Mucosa of rectum (tissue), 2 donors: ENCODE measurements around the gene CSF3.

Experiments used
- H3K27ac ChIP-seq, 2 donors: one replicate each; pipeline ENCODE4 v1.7.0; 2013; ENCODE audit warnings: inconsistent platforms in 2 of 2, low read depth in 2 of 2, low read length in 2 of 2
- H3K27me3 ChIP-seq, 2 donors: one replicate each; pipeline ENCODE4 v1.7.0; 2013; ENCODE audit warnings: low read length in 2 of 2; ENCODE audit not compliant: control insufficient read depth in 2 of 2, insufficient read depth in 2 of 2
- H3K36me3 ChIP-seq, 2 donors: one replicate each; pipeline ENCODE4 v1.7.0; 2013; ENCODE audit warnings: low read length in 2 of 2; ENCODE audit not compliant: control insufficient read depth in 2 of 2, insufficient read depth in 2 of 2
- H3K4me1 ChIP-seq, 2 donors: one replicate each; pipeline ENCODE4 v1.7.0; 2013; ENCODE audit warnings: low read length in 2 of 2, mild to moderate bottlenecking in 1 of 2; ENCODE audit not compliant: control insufficient read depth in 2 of 2, insufficient read depth in 2 of 2
- H3K4me3 ChIP-seq, 2 donors: one replicate each; pipeline ENCODE4 v1.7.0; 2013; ENCODE audit warnings: low read length in 2 of 2
- H3K9ac ChIP-seq, 2 donors: one replicate each; pipeline ENCODE4 v1.7.0; 2013; ENCODE audit warnings: low read length in 2 of 2, low read depth in 1 of 2, mild to moderate bottlenecking in 1 of 2
- H3K9me3 ChIP-seq, 2 donors: one replicate each; pipeline ENCODE4 v1.7.0; 2013; ENCODE audit warnings: low read length in 2 of 2; ENCODE audit not compliant: control insufficient read depth in 2 of 2
- donor health status: healthy.
- donor health status: Normal muscosa, but diverticular disease.

Gene CSF3

GRCh38 chr17:40015005-40015997 lies at the start of gene CSF3:
TSS of gene CSF3 (plus strand) at chr17:40015440. CDS start at chr17:40015475, 35 bp downstream.
- peak within 1 kb of the TSS; percentile 23 to 63 for H3K27ac ChIP-seq
- peak within 1 kb of the TSS; percentile 24 to 63 for H3K9ac ChIP-seq
- H3K9me3 ChIP-seq: no peaks in the 10 kb centered on the region
- H3K36me3 ChIP-seq: peaks cover 9 to 14% of the 10 kb centered on the region in 2 donors
- peaks cover 17 to 22% of the 10 kb centered on the region in 2 donors for H3K4me1 ChIP-seq
- H3K4me3 ChIP-seq: no peak within 1 kb of the TSS
- no peaks in the 10 kb centered on the region for H3K27me3 ChIP-seq

- peaks cover 0 to 4% of the 10 kb centered on the region in 2 donors for H3K27me3 ChIP-seq
- no peak overlapping the region for H3K4me3 ChIP-seq
- H3K27ac ChIP-seq: peak overlapping the region in 1 of 2 donors; percentile 40
- no peaks in the 10 kb centered on the region for H3K36me3 ChIP-seq
- no peaks in the 10 kb centered on the region for H3K9me3 ChIP-seq
- no peak overlapping the region for H3K9ac ChIP-seq
- H3K4me1 ChIP-seq: peaks cover 8 to 21% of the 10 kb centered on the region in 2 donors
Measured at GRCh38 chr17:39966771-39967170, 48.5 kb upstream of the CSF3 start.

- H3K4me1 ChIP-seq: peaks cover 8 to 21% of the 10 kb centered on the region in 2 donors
- peaks cover 0 to 4% of the 10 kb centered on the region in 2 donors for H3K27me3 ChIP-seq
Measured at GRCh38 chr17:39968761-39969160, 46.5 kb upstream of the CSF3 start.

GRCh38 chr17:39969375-39969774 lies 45.9 kb upstream of the CSF3 start:
- Histone ChIP-seq H3K4me3 (no peak overlapping the region), H3K4me1 (peaks cover 8 to 21% of the 10 kb centered on the region in 2 donors), H3K36me3 (no peaks in the 10 kb centered on the region), H3K9me3 (no peaks in the 10 kb centered on the region), H3K27ac (no peak overlapping the region), H3K9ac (no peak overlapping the region), H3K27me3 (peaks cover 0 to 4% of the 10 kb centered on the region in 2 donors)

More at GRCh38 chr17:39968761-39969160, 46.5 kb upstream of the CSF3 start:
- Histone ChIP-seq H3K9me3 (no peaks in the 10 kb centered on the region), H3K36me3 (no peaks in the 10 kb centered on the region), H3K9ac (no peak overlapping the region), H3K27ac (no peak overlapping the region), H3K4me3 (no peak overlapping the region)

- Histone ChIP-seq H3K36me3 (no peaks in the 10 kb centered on the region), H3K4me3 (no peak overlapping the region), H3K9me3 (no peaks in the 10 kb centered on the region), H3K9ac (no peak overlapping the region), H3K27ac (no peak overlapping the region), H3K4me1 (peaks cover 8 to 21% of the 10 kb centered on the region in 2 donors), H3K27me3 (peaks cover 0 to 4% of the 10 kb centered on the region in 2 donors)
Measured at GRCh38 chr17:39970157-39970692, 45.0 kb upstream of the CSF3 start.

GRCh38 chr17:39971076-39971603 lies 44.1 kb upstream of the CSF3 start:
- Histone ChIP-seq H3K9ac (no peak overlapping the region), H3K4me3 (no peak overlapping the region), H3K36me3 (no peaks in the 10 kb centered on the region), H3K27ac (no peak overlapping the region), H3K27me3 (peaks cover 0 to 4% of the 10 kb centered on the region in 2 donors), H3K9me3 (no peaks in the 10 kb centered on the region), H3K4me1 (peaks cover 8 to 21% of the 10 kb centered on the region in 2 donors)

GRCh38 chr17:39972271-39972670 lies 43.0 kb upstream of the CSF3 start:
- H3K27me3 ChIP-seq: no peaks in the 10 kb centered on the region
- H3K36me3 ChIP-seq: no peaks in the 10 kb centered on the region
- H3K27ac ChIP-seq: no peak overlapping the region
- no peaks in the 10 kb centered on the region for H3K9me3 ChIP-seq
- H3K9ac ChIP-seq: no peak overlapping the region
- H3K4me1 ChIP-seq: peaks cover 8 to 16% of the 10 kb centered on the region in 2 donors
- H3K4me3 ChIP-seq: no peak overlapping the region

- no peaks in the 10 kb centered on the region for H3K27me3 ChIP-seq
- peaks cover 8 to 15% of the 10 kb centered on the region in 2 donors for H3K4me1 ChIP-seq
- H3K36me3 ChIP-seq: no peaks in the 10 kb centered on the region
- H3K9me3 ChIP-seq: no peaks in the 10 kb centered on the region
- H3K27ac ChIP-seq: no peak overlapping the region
- H3K9ac ChIP-seq: no peak overlapping the region
- H3K4me3 ChIP-seq: no peak overlapping the region
Measured at GRCh38 chr17:39973496-39973895, 41.7 kb upstream of the CSF3 start.

GRCh38 chr17:39974433-39974832 lies 40.8 kb upstream of the CSF3 start:
- Histone ChIP-seq H3K27ac (no peak overlapping the region), H3K4me1 (peaks cover 3 to 7% of the 10 kb centered on the region in 2 donors), H3K36me3 (no peaks in the 10 kb centered on the region), H3K27me3 (no peaks in the 10 kb centered on the region), H3K4me3 (no peak overlapping the region), H3K9ac (no peak overlapping the region), H3K9me3 (no peaks in the 10 kb centered on the region)

- no peaks in the 10 kb centered on the region for H3K9me3 ChIP-seq
- no peak overlapping the region for H3K9ac ChIP-seq
- no peaks in the 10 kb centered on the region for H3K27me3 ChIP-seq
- peaks cover 4 to 6% of the 10 kb centered on the region in 2 donors for H3K4me1 ChIP-seq
- no peak overlapping the region for H3K27ac ChIP-seq
- H3K4me3 ChIP-seq: no peak overlapping the region
- no peaks in the 10 kb centered on the region for H3K36me3 ChIP-seq
Measured at GRCh38 chr17:39975801-39976200, 39.4 kb upstream of the CSF3 start.
